ENCODE results near the gene RPL31. TPM values are rescaled to one million over a fixed set of nuclear protein-coding genes. Genes with fewer than 3 reads are reported as not detected.
A peak's percentile ranks its signal among the peaks of the same experiment; 100 is the strongest.

RPL31 gene
- total RNA-seq, 1 experiment from 2014 or later = 682 TPM

DNA sequence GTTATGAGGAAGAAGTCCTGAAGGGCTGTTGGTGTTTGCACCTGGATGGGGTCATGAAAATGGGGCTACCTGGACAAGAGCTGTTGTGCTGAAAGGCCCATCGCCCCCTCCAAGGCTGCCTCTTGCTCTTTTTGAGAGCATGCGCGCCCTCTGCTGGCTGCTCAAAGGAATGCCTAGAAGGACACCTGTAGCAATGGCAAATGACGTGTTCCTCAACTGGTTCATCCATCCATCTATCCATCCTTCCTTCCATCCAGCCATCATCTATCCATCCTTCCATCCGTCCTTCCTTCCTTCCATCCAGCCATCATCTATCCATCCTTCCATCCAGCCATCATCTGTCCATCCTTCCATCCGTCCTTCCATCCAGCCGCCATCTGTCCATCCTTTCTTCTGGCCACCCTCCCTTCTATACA is 17.2 kb upstream of the RPL31 start:
- H3K4me3 ChIP-seq (ENCODE audit: low read depth in 2 of 2, low read length in 2 of 2) = no peak overlapping the region
- no peak overlapping the region for H3K27ac ChIP-seq (ENCODE audit: low read length)
- in situ Hi-C loops (cut with HindIII; ENCODE audit: low pct_unique_long_range_greater_than_20kb, low sequenced_read_pairs) (no loop called here), intact Hi-C loops (cut with micrococcal nuclease; ENCODE audit: unreplicated experiment) (loop anchor here (2.0 to 5.0 kb wide), 3 partner anchors 163 to 378 kb away; partner anchors contain the start of gene NPAS2)
- no peaks in the 10 kb centered on the region for H3K27me3 ChIP-seq (ENCODE audit: control insufficient read depth, insufficient read depth, low read length)
- H3K4me1 ChIP-seq (ENCODE audit: control insufficient read depth, insufficient read depth, low read length) = peaks cover 11% of the 10 kb centered on the region
- H3K36me3 ChIP-seq (ENCODE audit: control insufficient read depth, insufficient read depth, low read length) = 0 out of 2 replicates have a peak, but pooled peaks cover 4% of the 10 kb centered on the region
- ChIA-PET CTCF (interaction anchor here (0.7 kb wide), 1 partner anchor 204 kb away, joined by 3 read pairs; no protein-coding TSS in a partner anchor), POLR2A (no interaction called here)
- no TSS peak for BruUV-seq (replicated peaks)
- peak; percentile 82 for ATAC-seq
- no peaks in the 10 kb centered on the region for H3K9me3 ChIP-seq (ENCODE audit: control insufficient read depth, insufficient read depth, low read depth, low read length)
- DNase-seq (ENCODE audit: low read depth, low spot score) = no peak
- TF ChIP-seq CTCF (IDR thresholded peaks at IDR 0.05) = peak; percentile 93
- no peak for TF ChIP-seq REST (IDR thresholded peaks at IDR 0.05; ENCODE audit: insufficient read depth in 1 of 2, low read depth in 2 of 2, low read length in 1 of 2)
- no peak for TF ChIP-seq POLR2AphosphoS5 (IDR thresholded peaks at IDR 0.05; ENCODE audit: low read depth, low read length)
- TF ChIP-seq SIN3A (IDR thresholded peaks at IDR 0.05; ENCODE audit: borderline replicate concordance, insufficient read depth, low read depth, low read length) = no peak
- TF ChIP-seq TCF7L2 (IDR thresholded peaks at IDR 0.05; ENCODE audit: low read depth, low read length) = no peak

- Histone ChIP-seq H3K36me3 (ENCODE audit: control insufficient read depth, insufficient read depth, low read length) (0 out of 2 replicates have a peak, but pooled peaks cover 4% of the 10 kb centered on the region), H3K4me3 (ENCODE audit: low read depth in 2 of 2, low read length in 2 of 2) (no peak overlapping the region), H3K27ac (ENCODE audit: low read length) (no peak overlapping the region), H3K27me3 (ENCODE audit: control insufficient read depth, insufficient read depth, low read length) (no peaks in the 10 kb centered on the region), H3K4me1 (ENCODE audit: control insufficient read depth, insufficient read depth, low read length) (peaks cover 11% of the 10 kb centered on the region), H3K9me3 (ENCODE audit: control insufficient read depth, insufficient read depth, low read depth, low read length) (no peaks in the 10 kb centered on the region)
- ATAC-seq = no peak
- DNase-seq (ENCODE audit: low read depth, low spot score) = no peak
- intact Hi-C loops (cut with micrococcal nuclease; ENCODE audit: unreplicated experiment) (loop anchor here (5.0 kb wide), 1 partner anchor 254 kb away; no protein-coding TSS in a partner anchor), in situ Hi-C loops (cut with HindIII; ENCODE audit: low pct_unique_long_range_greater_than_20kb, low sequenced_read_pairs) (no loop called here)
- no TSS peak for BruUV-seq (replicated peaks)
- ChIA-PET CTCF (interaction anchor here (0.7 kb wide), 1 partner anchor 376 kb away, joined by 4 read pairs; no protein-coding TSS in a partner anchor), POLR2A (no interaction called here)
- no peak for TF ChIP-seq REST (IDR thresholded peaks at IDR 0.05; ENCODE audit: insufficient read depth in 1 of 2, low read depth in 2 of 2, low read length in 1 of 2)
- TF ChIP-seq TCF7L2 (IDR thresholded peaks at IDR 0.05; ENCODE audit: low read depth, low read length) = no peak
- TF ChIP-seq SIN3A (IDR thresholded peaks at IDR 0.05; ENCODE audit: borderline replicate concordance, insufficient read depth, low read depth, low read length) = no peak
- no peak for TF ChIP-seq POLR2AphosphoS5 (IDR thresholded peaks at IDR 0.05; ENCODE audit: low read depth, low read length)
- no peak for TF ChIP-seq CTCF (IDR thresholded peaks at IDR 0.05)
Observed at GRCh38 chr2:100986157-100986556, 15.9 kb upstream of the RPL31 start.

All from Panc1 (cell line).